ENCODE data around the gene ERICH4.
"Not testable (repeated sequence)": the region's sequence is repeated elsewhere in the genome, so short reads cannot be mapped to it uniquely, and the experiment has no call there.

ERICH4 gene

DNA sequence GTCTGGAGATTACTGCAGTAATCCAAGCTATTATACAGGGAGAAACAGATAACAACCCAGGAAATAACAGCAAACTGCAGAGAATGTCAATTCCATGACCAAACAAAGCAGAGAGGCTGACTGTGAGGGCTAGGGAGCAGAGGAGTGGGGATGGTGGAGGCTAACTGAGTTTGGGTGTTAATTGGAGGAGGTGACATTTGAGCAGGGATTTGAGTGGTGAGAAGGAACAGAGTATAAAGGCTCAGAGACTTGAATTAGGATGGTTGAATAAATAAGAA lies 6.3 kb upstream of the ERICH4 start:
- DNase-seq = no peak

DNA sequence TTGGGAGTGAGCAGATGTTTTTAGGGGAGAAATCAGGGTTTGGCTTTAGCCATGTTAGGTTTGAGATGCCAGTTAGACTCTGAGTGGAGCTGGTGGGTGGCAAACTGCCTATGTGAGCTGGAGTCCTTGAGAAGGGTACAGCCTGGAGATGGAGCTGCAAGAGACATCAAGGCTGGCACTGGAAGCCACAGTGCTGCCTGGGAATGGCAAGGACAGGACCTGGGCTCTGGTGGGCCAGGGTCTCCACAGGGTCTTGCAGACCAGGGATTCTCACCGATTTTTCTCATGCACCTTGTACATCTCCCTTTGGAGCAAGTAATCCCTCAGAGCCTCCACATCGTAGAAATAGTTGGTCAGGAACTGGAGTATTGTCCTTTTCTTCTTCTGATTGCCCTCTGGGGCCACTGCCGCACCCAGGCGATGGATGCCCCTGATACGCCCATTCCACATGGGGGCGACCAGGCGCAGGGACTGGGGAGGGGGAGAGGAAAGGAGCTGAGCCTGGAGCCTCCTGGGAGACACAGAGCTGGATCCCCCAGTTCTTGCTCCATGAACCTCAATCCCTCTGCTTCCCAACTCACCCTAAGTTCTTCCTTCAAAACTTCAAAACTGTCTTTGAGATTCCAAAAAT lies 4.9 kb upstream of the ERICH4 start:
- DNase-seq = no peak

DNA sequence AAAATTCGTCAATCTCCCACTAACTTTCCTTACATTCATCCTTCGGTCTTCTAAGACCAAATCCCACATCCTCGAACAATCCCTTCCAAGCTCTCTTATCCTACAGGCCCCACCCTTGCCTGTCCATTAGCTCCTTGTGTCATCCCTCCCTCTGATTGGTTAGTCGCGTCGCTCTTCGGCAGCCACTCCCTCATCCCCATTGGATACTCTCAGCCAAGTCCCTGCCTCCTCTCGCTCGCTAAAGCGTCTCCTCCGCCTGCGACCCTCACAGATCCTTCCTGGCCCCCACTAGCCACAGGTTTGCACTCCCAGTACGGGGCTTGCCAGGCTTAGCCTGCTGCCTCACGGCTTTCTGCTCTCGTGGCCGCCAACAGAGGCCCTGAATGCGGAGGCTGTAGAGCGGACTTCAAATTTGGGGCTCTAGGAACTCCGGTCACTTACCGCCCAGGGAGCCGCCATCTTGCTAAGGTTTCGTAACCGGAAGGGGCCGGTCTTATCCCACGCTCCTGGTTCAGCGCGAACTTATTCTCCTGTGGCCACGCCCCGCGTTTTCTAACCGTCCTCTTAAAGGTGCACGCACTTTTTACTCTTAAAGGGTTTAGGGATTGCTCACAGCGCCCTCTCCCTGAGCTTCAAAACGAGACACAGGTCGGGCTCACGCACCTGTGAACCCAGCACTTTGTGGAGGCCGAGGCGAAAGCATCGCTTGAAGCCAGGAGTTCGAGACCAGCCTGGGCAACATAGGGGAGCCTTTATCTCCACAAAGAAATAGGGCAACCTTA lies 3.3 kb upstream of the ERICH4 start, which contains the start of gene DMAC2:
DMAC2 (minus strand) TSS at position 472 of the 782 bp plus-strand sequence; CDS start at position 459, 13 bp downstream.
- DNase-seq = peak; percentile 99

DNA sequence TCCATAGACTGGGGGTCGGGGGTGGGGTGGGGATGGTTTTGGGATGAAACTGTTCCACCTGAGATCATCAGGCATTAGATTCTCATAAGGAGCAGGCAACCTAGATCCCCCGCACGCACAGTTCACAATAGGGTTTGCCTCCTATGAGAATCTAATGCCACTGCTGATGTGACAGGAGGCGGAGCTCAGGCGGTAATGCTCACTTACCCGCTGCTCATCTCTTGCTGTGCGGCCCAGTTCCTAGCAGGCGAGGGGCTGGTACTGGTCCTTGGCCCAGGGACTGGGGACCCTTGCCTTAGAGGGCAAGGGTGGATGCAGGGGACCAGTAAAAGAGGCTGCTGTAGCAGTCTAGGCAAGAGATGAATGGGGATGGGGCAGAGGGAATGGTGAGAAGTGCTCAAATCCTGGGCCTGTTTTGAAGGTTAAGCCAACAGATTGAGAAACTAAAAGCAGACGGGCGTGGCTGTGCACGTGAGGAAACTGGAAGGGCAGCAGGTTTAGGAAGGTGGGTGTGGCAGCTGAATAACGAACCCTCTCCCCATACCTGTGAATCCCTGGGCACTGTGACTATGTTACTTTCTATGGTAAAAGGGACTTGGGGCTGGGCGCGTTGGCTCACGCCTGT lies 1.5 kb upstream of the ERICH4 start:
- DNase-seq = no peak

DNA sequence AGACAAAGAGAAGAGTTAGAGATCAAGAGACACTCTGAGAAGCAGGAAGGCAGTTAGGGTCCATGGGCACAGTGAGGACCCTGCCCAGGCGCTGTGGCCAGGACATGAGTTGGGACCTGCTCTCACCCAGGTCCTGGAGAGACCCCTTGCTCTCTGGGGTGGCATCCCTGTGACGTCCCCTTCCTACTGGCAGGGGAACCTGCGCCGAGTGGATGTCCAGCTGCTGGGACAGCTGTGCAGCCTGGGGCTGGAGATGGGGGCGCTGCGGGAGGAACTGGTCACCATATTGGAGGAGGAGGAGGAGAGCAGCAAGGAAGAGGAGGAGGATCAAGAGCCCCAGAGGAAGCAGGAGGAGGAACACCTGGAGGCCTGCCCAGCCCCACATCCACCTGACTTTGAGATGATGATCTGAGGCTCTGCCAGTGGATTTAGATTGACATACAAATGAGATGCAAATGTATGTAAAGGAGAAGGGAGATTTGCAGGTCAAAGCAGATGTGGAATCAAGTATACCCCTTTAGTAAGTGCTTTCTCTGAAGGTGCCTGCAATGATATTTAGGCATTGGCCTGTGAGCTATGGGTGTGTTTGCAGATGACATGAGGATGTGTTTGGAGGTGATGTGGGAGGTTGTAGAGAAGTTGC lies 978 bp downstream of the ERICH4 start:
- no peak for DNase-seq

DNA sequence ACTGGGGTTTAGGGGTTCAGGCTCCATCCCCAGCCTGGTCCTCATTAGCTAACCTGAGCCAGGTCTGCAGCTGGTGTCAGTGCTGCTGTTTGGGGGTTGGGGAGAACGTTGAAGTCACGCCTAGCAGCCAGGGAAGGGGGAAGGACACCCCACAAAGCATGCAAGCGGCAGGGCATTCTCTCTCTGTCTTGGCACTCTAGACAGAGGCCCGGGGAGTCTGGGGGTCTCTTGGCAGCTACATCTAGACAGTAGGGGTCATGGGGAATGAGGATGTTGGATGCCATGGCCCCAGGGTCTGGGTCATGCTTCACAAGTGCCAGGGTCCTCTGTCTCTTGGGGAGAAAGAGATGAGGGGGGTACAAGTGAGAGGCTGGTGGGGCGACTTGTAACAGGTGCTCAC lies 2.6 kb downstream of the ERICH4 start:
- DNase-seq = no peak

DNA sequence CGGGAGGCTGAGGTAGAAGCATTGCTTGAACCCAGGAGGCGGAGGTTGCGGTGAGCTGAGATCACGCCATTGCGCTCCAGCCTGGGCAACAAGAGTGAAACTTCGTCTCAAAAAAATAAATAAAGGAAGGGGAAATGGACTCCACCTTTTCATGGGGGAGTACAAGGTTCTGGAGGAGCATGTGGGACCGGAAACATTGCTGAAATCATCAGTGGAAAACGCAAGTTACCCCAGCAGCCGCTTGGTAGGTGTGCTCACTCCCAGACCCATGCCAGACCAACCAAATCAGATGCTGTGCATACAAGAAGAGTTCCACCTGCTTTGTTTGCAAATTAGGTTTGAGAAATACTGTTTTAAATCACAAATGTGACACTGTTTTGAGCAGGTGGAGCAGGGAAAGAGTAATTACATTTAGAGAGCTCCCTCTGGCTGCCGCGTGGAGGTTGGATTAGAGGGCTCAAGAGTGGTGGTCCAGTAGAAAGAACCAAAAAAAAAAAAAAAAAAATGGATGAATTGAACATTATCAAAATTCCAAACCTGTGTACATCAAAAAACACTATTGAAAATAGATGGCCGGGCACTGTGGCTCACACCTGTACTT lies 4.9 kb downstream of the ERICH4 start:
- DNase-seq = no peak

DNA sequence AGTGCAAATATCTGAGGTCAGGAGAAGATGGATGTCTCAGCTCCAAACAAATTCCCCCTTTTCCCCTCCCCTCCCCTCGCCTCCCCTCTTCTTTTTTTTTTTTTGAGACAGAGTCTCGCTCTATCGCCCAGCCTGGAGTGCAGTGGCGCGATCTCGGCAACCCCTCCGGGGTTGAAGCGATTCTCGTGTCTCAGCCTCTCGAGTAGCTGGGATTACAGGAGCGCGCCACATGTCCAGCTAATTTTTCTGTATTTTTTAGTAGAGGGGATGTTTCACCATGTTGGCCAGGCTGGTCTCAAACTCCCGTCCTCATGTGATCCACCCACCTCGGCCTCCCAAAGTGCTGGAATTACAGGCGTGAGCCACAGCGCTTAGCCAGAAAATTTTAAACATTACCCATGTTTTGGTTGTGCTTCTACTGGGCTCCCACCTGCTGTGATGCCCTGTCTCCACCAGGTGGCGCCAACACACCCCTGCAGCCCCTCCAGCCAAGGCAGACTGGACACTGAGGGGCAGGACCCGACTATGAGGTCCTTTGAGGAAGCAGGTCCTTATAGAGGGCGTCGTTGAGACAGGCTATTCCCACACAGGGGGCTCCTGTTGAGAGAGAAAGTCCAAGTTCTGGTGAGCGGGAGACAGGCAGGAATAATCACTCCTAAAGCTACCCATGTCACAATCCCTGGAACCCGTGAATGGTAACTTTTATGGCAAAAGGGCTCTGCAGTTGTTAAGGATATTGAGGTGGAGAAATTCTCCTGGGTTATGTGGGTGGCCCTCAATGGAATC lies 6.3 kb downstream of the ERICH4 start:
- peak; percentile 69 for DNase-seq

DNA sequence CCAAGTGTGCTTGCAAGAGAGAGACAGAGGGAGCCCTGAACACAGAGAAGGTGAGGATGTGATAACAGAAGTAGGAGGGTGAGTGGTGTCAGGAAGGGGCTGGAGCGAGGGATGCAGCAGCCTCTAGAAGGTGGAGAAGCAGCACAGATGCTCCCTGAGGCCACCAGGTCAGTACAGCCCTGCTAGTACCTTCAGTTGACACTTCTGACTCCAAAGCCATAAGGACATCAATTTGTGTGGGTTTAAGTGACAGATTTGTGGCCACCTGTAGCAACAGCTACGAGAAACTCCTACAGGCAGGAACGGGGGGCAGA lies 6.9 kb downstream of the ERICH4 start:
- DNase-seq = no peak

DNA sequence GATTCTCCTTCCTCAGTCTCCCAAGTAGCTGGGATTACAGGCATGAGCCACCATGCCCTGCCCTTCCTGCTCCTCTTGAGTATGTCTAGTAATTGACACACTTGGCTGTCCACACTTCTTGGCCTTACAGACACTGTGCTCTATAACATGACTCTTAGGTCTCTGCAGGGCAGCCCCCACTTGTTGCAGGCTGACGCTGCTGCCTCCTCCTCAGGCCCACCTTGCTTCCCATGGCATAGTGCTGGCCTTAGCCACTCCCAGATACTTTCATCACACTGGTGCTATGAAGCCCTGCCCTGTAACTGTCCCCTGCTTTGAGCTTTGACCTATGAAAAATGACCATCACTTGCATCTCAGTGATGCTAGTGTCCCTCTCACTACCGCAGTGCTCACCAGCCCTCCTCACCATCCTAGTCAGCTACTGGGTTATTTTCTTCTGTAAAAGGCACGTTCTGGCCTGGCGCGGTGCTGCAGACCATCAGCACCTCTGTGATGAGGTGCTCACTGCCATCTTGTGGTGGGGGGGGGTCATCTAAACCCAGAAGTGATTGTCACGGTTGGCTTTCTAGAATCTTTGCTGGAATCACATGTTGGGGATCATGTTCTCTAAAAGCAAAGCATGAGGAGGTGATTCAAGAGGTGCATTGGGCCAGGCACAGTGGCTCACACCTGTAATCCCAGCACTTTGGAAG lies 9.8 kb downstream of the ERICH4 start:
- no peak for DNase-seq

DNA sequence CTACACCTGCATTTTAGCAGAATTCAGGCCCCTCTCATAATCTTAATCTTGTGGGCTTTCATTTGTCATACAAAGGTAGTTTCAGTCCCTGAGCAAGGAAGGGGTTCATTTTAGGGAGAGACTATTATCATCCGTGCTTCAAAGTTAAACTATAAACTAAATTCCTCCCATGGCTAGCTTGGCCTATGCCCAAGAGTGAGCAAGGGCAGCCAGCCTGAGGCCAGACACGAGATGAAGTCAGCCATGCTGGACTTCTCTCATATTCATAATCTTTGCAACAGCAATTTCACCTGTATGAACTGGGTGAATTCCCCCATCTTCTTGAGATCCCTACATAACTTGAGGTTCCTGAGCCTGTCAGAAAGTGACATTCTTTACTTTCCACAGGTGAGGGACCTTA lies 13.0 kb downstream of the ERICH4 start:
- DNase-seq = no peak

DNA sequence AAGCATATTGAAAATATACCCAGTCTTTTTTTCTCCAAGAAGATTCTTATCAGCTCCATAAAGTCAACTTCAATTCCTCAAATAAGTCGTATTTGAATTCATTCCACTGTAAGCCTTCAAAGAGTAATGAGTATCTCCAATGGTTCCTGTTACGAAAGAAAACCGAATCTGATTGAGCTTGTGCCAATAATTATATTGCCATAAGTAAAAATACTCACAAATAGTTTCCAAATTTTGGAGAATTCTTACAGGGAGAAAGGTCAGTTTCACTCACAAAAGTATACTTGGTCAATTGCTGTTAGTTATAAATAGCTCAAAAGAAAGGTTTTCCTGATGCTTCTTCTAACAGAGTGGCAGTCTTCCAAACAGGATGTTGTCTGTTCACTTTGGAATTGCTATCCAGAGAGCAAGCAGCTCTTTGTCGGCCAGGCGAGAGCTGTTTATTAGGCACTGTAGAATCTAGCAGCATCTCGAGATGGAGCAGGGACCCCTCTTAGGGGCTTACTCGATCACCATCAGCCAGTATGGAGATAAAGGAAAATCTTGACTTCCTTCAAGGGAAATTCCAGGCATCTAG lies 13.5 kb downstream of the ERICH4 start:
- no peak for DNase-seq

DNA sequence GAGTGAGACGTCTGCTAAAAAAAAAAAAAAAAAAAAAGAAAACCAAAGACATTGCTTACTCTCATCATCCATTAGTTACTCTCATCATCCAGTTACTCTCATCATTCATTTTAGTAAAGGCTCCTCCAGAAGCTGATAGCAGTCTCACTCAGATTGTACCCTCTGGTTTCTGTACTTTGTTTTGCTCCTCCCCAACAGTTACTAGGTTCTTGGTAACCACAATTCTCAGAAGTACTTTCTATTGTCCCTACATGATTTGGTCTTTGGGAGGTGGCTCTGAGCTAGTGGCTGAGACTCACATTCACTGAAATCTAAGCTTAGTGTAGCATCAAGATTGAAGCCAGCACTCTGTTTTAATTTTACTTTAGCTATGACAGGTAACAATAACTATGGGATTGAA lies 14.3 kb downstream of the ERICH4 start:
- DNase-seq = no peak

DNA sequence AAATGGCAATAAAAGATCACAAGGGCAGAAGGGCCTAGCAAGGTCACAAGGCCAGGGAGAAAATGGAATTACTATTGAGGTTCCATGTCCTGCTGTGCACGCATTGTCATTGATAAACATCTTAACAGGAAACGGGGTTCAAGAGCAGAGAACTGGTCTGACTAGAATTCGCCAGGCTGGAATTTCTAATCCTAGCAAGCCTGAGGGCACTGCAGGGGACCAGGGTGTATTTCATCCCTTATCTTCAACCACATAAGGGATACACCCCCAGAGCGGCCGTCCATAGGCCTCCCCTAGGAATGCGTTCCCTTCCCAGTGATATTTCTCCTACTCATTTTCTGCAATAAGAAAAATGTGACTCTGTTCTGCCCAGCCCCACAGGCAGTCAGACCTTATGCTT lies 19.5 kb downstream of the ERICH4 start:
- DNase-seq = no peak

DNA sequence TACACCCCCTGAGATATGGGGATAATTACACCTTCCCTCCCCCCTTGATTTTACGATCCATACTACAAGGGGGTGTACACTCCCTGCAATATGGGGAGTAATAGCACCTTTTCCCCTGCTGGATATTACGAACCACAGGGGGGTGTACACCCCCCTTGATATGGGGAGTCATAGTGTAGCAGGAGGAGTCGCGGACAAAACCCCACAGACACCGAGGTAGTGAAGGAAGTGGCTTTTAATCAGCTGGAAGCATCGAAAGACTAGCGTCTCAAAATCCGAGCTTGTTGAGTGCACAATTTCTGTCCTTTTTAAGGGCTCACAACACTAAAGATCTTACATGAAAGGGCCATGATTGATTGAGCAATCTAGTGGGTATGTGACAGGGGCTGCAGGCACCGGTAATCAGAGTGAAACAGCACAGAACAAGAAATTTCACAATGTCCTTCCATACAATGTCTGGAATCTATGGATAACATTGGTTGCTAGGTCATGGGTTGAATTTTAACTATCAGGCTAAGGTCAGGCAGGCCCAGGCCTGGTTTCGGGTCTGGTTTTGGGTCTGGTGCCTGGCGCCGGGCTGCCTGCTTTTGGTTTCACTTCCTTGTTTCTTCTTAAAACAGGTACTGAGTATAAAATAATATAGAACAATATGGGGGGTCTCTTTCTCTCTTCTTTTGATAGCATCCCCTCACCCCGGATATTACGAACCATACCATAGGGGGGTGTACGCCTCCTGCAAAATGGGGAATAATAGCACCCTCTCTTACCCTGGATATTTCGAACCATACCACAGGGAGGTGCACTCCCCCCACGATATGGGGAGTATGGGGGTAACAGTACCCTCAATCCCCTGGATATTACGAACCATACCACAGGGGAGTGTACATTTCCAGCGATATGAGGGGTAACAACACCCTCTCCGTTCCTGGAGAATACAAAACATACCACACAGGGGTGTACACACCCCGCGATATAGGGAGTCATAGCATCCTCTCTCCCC lies 20.6 kb downstream of the ERICH4 start:
- not testable (repeated sequence) for DNase-seq

DNA sequence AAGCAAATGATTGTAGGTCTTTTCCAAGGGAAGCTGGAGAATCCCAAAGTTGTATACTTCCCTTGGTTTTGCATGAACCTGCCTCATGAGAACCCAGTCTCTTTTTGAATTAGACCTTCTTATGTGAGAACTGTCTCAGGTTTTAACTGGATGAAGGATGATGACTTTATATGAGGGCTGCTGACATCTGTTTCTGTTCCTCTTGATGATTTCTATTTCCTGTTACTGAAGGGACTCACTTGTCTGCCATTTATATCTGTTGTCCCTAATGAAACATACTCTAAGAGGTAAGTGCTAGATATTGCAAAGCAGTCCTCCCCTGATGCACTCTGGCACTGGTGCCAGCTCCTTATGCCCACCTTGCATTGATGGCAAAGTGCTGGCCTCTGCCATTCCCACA lies 33.6 kb downstream of the ERICH4 start:
- no peak for DNase-seq

DNA sequence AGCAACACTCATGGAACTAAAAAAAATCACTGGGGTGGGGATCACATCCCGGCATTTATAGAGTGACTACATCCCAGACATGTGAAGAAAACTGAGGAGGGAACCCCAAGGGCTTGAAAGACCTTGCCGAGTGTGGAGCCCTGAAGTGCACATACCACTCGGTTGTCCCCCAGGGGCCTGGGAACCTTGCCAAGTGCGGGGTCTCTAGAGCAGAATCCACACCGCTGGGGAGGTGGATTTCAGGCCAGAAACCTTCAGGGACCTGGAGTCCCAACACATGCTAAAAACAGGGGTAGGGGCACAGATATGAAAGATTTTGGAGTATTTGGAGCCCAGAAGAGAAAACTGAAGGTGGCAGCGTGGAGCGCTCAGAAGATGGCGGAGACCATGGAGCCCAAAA lies 35.2 kb downstream of the ERICH4 start:
- no peak for DNase-seq

DNA sequence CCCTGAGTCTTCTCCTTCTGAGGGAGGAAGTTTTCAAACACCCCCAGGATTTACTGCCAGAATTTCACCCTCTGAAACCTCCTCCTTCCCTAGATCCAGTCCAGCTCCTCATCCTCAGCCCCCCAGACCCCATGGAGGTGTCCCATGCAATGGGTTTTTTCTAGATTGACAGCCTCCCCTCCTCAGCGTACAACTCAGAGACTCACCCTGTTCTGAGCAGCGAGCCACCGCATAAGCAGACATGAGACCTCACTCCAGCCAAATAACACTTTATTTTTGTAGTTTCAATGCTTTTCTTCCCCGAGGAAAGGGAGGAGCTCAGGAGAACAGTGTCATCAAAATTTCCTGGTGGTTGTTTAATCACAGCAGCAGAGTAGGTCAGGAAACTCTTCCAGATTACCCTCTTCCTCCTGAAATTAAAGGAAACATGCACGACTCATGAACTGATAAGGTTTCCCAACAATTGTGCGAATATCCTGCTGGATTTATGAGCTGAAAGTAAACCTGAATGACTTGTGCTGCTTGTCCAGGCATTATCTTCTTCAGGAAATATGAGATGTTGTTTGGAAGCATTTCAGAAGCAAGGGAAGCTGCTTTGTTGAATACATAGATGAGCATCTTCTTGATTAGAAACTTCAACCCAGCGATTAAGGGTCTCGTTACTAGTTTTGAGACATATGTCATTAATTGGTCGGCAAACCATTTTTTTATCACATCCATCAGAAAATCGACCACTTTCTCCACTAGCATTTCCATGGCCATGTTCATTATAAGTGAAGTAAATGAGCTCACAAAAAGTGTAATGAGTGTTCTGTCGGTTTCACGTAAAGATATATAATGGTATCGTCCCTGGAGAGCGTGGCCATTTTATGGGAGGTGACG lies 36.2 kb downstream of the ERICH4 start:
- DNase-seq = no peak

DNA sequence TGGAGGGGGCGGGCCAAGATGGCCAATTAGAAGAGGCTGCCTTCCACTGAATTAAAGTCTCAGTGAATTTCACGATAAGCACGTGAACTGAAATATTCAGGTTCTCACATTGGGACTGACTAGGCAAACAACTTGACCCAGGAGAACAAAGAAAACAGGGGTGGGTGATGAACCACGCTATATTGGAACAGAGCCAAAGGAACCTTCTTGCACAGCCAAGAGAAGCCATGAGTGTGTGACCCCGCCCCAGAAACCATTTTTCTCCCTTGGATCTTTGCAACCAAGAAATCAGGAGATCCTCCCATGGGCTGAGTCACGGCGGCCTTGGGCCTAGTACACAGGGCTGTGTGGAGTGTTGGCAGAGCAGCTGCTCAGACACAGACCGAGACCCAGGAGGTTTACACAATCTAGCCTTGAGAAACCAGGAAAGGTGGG lies 36.8 kb downstream of the ERICH4 start:
- peak; percentile 49 for DNase-seq
